Activated naive CD8-positive, alpha-beta T cell treated with anti-CD3 and anti-CD28 coated beads, Interleukin-2, amount 50 U/mL, for 24 hours (primary cell): ENCODE data around the gene PRR5.
"Not testable (repeated sequence)": the region's sequence is repeated elsewhere in the genome, so short reads cannot be mapped to it uniquely, and the experiment has no call there.

ENCODE experiments used
- ATAC-seq: fragments of 150-1000 bp; cut with Tn5 transposase; one replicate; pipeline ENCODE4 v1.10.0; 2021
- DNase-seq: peaks from one replicate; pipeline ENCODE4 v3.0.0; 2021
- H3K27ac Mint-ChIP-seq: one replicate; pipeline ENCODE4 v1.8.0; 2021; ENCODE audit warnings: mild to moderate bottlenecking, mixed read lengths
- H3K27me3 Mint-ChIP-seq: one replicate; pipeline ENCODE4 v1.8.0; 2021; ENCODE audit warnings: mixed read lengths
- H3K36me3 Mint-ChIP-seq: one replicate; pipeline ENCODE4 v1.8.0; 2021; ENCODE audit warnings: low read depth, mixed read lengths
- H3K4me1 Mint-ChIP-seq: one replicate; pipeline ENCODE4 v1.8.0; 2021; ENCODE audit warnings: mixed read lengths
- H3K4me3 Mint-ChIP-seq: one replicate; pipeline ENCODE4 v1.8.0; 2021; ENCODE audit warnings: mild to moderate bottlenecking, moderate library complexity, mixed read lengths
- H3K9me3 Mint-ChIP-seq: one replicate; pipeline ENCODE4 v1.8.0; 2021; ENCODE audit warnings: mixed read lengths

Gene PRR5

GRCh38 chr22:44701824-44702478, at the start of gene PRR5:
Gene PRR5 (plus strand): TSS chr22:44702204. CDS start chr22:44702475, 271 bp downstream.
- Mint-ChIP-seq H3K4me1 (peaks cover 26% of the 10 kb centered on the region), H3K4me3 (peak within 1 kb of the TSS; percentile 75), H3K27me3 (no peaks in the 10 kb centered on the region), H3K27ac (peak within 1 kb of the TSS; percentile 46), H3K9me3 (no peaks in the 10 kb centered on the region), H3K36me3 (no peaks in the 10 kb centered on the region)
- peak; percentile 79 for DNase-seq
- ATAC-seq: peak; percentile 85

GRCh38 chr22:44652866-44653265, 49.1 kb upstream of the PRR5 start:
- DNase-seq, H3K27ac Mint-ChIP-seq, H3K27me3 Mint-ChIP-seq, H3K9me3 Mint-ChIP-seq, ATAC-seq, H3K4me3 Mint-ChIP-seq, H3K4me1 Mint-ChIP-seq, H3K36me3 Mint-ChIP-seq: not testable (repeated sequence)

GRCh38 chr22:44658311-44658953, 43.6 kb upstream of the PRR5 start:
- no peaks in the 10 kb centered on the region for H3K9me3 Mint-ChIP-seq
- peaks cover 9% of the 10 kb centered on the region for H3K4me1 Mint-ChIP-seq
- DNase-seq (no peak), ATAC-seq (no peak)
- H3K36me3 Mint-ChIP-seq: no peaks in the 10 kb centered on the region
- no peak overlapping the region for H3K4me3 Mint-ChIP-seq
- H3K27ac Mint-ChIP-seq: no peak overlapping the region
- no peaks in the 10 kb centered on the region for H3K27me3 Mint-ChIP-seq

GRCh38 chr22:44659140-44659539, 42.9 kb upstream of the PRR5 start:
- no peak for ATAC-seq
- Mint-ChIP-seq H3K4me1 (peaks cover 17% of the 10 kb centered on the region), H3K9me3 (no peaks in the 10 kb centered on the region), H3K4me3 (no peak overlapping the region), H3K36me3 (no peaks in the 10 kb centered on the region), H3K27ac (no peak overlapping the region), H3K27me3 (no peaks in the 10 kb centered on the region)
- DNase-seq: no peak

- Mint-ChIP-seq H3K27ac (no peak overlapping the region), H3K9me3 (no peaks in the 10 kb centered on the region), H3K4me1 (peaks cover 27% of the 10 kb centered on the region), H3K36me3 (no peaks in the 10 kb centered on the region), H3K4me3 (no peak overlapping the region), H3K27me3 (no peaks in the 10 kb centered on the region)
- DNase-seq: no peak
- ATAC-seq: no peak
These were observed 41.8 kb upstream of the PRR5 start for GRCh38 chr22:44660051-44660830.

- Mint-ChIP-seq H3K27ac (no peak overlapping the region), H3K36me3 (no peaks in the 10 kb centered on the region), H3K4me3 (no peak overlapping the region), H3K27me3 (no peaks in the 10 kb centered on the region), H3K9me3 (no peaks in the 10 kb centered on the region), H3K4me1 (peaks cover 35% of the 10 kb centered on the region)
- DNase-seq: no peak
- ATAC-seq: no peak
These were observed 40.9 kb upstream of the PRR5 start for GRCh38 chr22:44661070-44661469.

GRCh38 chr22:44661659-44662569, 40.1 kb upstream of the PRR5 start:
- peak; percentile 34 for ATAC-seq
- no peak overlapping the region for H3K27ac Mint-ChIP-seq
- H3K27me3 Mint-ChIP-seq: no peaks in the 10 kb centered on the region
- H3K36me3 Mint-ChIP-seq: no peaks in the 10 kb centered on the region
- no peak overlapping the region for H3K4me3 Mint-ChIP-seq
- H3K9me3 Mint-ChIP-seq: no peaks in the 10 kb centered on the region
- H3K4me1 Mint-ChIP-seq: peaks cover 41% of the 10 kb centered on the region
- no peak for DNase-seq

- no peak for ATAC-seq
- no peaks in the 10 kb centered on the region for H3K27me3 Mint-ChIP-seq
- no peaks in the 10 kb centered on the region for H3K9me3 Mint-ChIP-seq
- no peak for DNase-seq
- no peaks in the 10 kb centered on the region for H3K36me3 Mint-ChIP-seq
- no peak overlapping the region for H3K4me3 Mint-ChIP-seq
- H3K27ac Mint-ChIP-seq: no peak overlapping the region
- peaks cover 50% of the 10 kb centered on the region for H3K4me1 Mint-ChIP-seq
These were observed 38.6 kb upstream of the PRR5 start for GRCh38 chr22:44663256-44663999.

GRCh38 chr22:44664149-44664548, 37.9 kb upstream of the PRR5 start:
- Mint-ChIP-seq H3K27me3 (no peaks in the 10 kb centered on the region), H3K9me3 (no peaks in the 10 kb centered on the region), H3K27ac (no peak overlapping the region), H3K4me1 (peaks cover 50% of the 10 kb centered on the region), H3K4me3 (no peak overlapping the region), H3K36me3 (no peaks in the 10 kb centered on the region)
- DNase-seq (peak; percentile 57), ATAC-seq (peak; percentile 16)

GRCh38 chr22:44665115-44665514, 36.9 kb upstream of the PRR5 start:
- H3K4me1 Mint-ChIP-seq: peaks cover 52% of the 10 kb centered on the region
- DNase-seq: no peak
- no peak for ATAC-seq
- no peaks in the 10 kb centered on the region for H3K36me3 Mint-ChIP-seq
- H3K4me3 Mint-ChIP-seq: no peak overlapping the region
- H3K9me3 Mint-ChIP-seq: no peaks in the 10 kb centered on the region
- H3K27ac Mint-ChIP-seq: no peak overlapping the region
- H3K27me3 Mint-ChIP-seq: no peaks in the 10 kb centered on the region

GRCh38 chr22:44666207-44666585, 35.8 kb upstream of the PRR5 start:
- ATAC-seq: no peak
- no peak for DNase-seq
- H3K27me3 Mint-ChIP-seq: no peaks in the 10 kb centered on the region
- no peak overlapping the region for H3K27ac Mint-ChIP-seq
- H3K36me3 Mint-ChIP-seq: no peaks in the 10 kb centered on the region
- peaks cover 60% of the 10 kb centered on the region for H3K4me1 Mint-ChIP-seq
- no peak overlapping the region for H3K4me3 Mint-ChIP-seq
- H3K9me3 Mint-ChIP-seq: no peaks in the 10 kb centered on the region

GRCh38 chr22:44667276-44667675, 34.7 kb upstream of the PRR5 start:
- no peaks in the 10 kb centered on the region for H3K27me3 Mint-ChIP-seq
- DNase-seq: no peak
- peak overlapping the region; percentile 71 for H3K4me3 Mint-ChIP-seq
- H3K36me3 Mint-ChIP-seq: no peaks in the 10 kb centered on the region
- H3K9me3 Mint-ChIP-seq: no peaks in the 10 kb centered on the region
- peak overlapping the region; percentile 69 for H3K27ac Mint-ChIP-seq
- peaks cover 62% of the 10 kb centered on the region for H3K4me1 Mint-ChIP-seq
- ATAC-seq: no peak

- no peaks in the 10 kb centered on the region for H3K27me3 Mint-ChIP-seq
- H3K27ac Mint-ChIP-seq: peak overlapping the region; percentile 69
- DNase-seq (peak; percentile 59), ATAC-seq (peak; percentile 55)
- H3K4me3 Mint-ChIP-seq: peak overlapping the region; percentile 71
- H3K9me3 Mint-ChIP-seq: no peaks in the 10 kb centered on the region
- H3K4me1 Mint-ChIP-seq: peaks cover 65% of the 10 kb centered on the region
- no peaks in the 10 kb centered on the region for H3K36me3 Mint-ChIP-seq
These were observed 34.2 kb upstream of the PRR5 start for GRCh38 chr22:44667829-44668189.
